Astrocyte (in vitro differentiated cells and primary cell): Measurements from ENCODE around the gene IWS1.

Experiments
- EZH2 ChIP-seq: IDR thresholded peaks from 2 replicates; pipeline ENCODE4 v1.6.1; 2012; ENCODE audit warnings: mild to moderate bottlenecking, low read length, inconsistent platforms; ENCODE audit not compliant: insufficient read depth
- TF ChIP-seq, protein P1 (sequence below): IDR thresholded peaks from 2 replicates; pipeline ENCODE4 v1.5.1; 2011; ENCODE audit warnings: low read depth, mild to moderate bottlenecking, inconsistent platforms, low read length, moderate library complexity; ENCODE audit not compliant: insufficient read depth

DNA sequence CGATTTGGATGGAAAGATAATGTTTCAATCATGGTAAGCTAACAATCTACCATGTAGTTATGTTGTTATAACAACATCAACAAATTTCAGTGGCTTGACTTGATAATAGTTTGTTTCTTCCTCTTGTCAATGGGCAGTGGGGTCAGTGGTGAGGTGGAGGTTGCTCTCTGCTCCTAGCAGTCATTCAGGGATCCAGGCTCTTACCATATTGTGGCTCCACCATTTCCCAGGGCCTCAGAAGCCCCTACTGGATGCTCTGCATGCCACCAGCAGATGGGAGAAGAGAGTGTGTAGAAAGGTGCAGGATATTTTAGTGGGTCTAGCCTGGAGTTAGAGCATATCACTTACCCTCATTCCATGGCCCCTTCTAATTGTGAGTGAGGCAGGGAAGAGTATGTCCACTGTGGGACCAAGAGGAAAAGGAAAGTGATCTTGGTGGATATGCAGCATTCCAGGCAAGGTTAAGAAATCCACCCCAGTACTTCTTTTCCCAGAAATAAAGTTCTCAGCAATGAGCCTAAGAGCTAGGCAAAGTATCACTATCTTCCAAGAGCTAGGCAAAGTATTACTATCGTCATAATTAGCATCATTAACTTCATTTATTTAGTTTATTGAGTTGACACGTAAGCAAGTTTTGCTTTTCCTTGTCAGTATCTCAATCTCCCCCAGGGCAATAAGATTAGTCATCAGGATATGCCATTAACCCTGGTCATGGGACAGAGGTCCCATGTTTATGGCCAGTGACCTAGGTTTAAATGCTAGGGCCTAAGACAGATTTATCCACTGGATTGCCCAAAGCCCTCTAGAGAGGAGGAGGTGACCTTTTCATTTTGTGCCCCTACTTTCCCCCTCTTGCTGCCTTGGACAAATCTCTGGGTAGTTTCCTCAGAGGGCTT lies 4.2 kb upstream of the IWS1 start:
- TF ChIP-seq EZH2: no peak
- TF ChIP-seq, protein P1, sequence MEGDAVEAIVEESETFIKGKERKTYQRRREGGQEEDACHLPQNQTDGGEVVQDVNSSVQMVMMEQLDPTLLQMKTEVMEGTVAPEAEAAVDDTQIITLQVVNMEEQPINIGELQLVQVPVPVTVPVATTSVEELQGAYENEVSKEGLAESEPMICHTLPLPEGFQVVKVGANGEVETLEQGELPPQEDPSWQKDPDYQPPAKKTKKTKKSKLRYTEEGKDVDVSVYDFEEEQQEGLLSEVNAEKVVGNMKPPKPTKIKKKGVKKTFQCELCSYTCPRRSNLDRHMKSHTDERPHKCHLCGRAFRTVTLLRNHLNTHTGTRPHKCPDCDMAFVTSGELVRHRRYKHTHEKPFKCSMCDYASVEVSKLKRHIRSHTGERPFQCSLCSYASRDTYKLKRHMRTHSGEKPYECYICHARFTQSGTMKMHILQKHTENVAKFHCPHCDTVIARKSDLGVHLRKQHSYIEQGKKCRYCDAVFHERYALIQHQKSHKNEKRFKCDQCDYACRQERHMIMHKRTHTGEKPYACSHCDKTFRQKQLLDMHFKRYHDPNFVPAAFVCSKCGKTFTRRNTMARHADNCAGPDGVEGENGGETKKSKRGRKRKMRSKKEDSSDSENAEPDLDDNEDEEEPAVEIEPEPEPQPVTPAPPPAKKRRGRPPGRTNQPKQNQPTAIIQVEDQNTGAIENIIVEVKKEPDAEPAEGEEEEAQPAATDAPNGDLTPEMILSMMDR: no peak
